Measurements from ENCODE around the gene VWA5A.

Gene VWA5A

DNA sequence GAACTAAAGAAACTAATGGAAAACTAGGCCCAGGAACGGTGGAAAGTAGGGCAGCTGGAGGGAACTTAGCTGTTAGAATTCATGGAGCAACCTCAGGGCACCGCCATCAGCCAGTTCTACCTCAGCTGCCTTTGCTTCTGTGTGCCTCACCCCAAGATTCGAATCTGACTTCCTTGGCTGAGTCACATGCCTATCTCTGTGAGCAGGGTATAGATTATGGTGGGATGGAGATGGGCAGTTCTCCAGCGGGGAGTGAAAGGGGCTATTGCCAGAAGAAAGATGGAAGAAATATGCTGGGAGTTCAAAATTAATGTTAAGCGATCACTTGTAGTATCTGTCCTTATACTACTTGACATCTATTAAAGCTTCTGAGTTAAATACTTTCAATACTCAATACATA, 18.9 kb upstream of the VWA5A start:
- no peaks in the 10 kb centered on the region for H3K4me1 ChIP-seq (ENCODE audit: insufficient read depth, low read length, severe bottlenecking)
- H3K27me3 ChIP-seq (ENCODE audit: insufficient read depth, low read length), result no peaks in the 10 kb centered on the region

DNA sequence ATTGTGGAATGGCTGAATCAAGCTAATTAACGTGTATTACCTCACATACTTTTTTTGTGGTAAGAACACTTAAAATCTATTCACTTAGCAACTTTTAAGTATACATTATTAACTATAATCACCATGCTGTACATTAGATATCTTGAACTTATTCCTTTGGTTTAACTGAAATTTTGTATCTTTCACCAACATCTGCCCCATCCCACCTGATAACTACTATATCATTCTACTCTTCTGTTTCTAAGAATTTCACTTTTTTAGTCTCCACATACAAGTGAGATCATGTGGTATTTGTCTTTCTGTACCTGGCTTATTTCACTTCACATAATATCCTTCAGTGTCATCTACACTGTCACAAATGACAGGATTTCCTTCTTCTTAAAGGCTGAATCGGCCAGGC, 17.1 kb upstream of the VWA5A start:
- TF ChIP-seq, protein P1, sequence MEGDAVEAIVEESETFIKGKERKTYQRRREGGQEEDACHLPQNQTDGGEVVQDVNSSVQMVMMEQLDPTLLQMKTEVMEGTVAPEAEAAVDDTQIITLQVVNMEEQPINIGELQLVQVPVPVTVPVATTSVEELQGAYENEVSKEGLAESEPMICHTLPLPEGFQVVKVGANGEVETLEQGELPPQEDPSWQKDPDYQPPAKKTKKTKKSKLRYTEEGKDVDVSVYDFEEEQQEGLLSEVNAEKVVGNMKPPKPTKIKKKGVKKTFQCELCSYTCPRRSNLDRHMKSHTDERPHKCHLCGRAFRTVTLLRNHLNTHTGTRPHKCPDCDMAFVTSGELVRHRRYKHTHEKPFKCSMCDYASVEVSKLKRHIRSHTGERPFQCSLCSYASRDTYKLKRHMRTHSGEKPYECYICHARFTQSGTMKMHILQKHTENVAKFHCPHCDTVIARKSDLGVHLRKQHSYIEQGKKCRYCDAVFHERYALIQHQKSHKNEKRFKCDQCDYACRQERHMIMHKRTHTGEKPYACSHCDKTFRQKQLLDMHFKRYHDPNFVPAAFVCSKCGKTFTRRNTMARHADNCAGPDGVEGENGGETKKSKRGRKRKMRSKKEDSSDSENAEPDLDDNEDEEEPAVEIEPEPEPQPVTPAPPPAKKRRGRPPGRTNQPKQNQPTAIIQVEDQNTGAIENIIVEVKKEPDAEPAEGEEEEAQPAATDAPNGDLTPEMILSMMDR (IDR thresholded peaks at IDR 0.05; ENCODE audit: low read length), result no peak
- no peak for TF ChIP-seq EZH2 (IDR thresholded peaks at IDR 0.05; ENCODE audit: borderline replicate concordance, low read length)
- Histone ChIP-seq H3K9me3 (ENCODE audit: low read length) (no peaks in the 10 kb centered on the region), H3K4me3 (ENCODE audit: low read depth, low read length, poor library complexity, severe bottlenecking) (no peak overlapping the region), H3K4me1 (ENCODE audit: insufficient read depth, low read length, severe bottlenecking) (no peaks in the 10 kb centered on the region), H3K27me3 (ENCODE audit: insufficient read depth, low read length) (no peaks in the 10 kb centered on the region), H3K9ac (ENCODE audit: low read length) (no peak overlapping the region), H3K79me2 (ENCODE audit: insufficient read depth, low read length) (no peaks in the 10 kb centered on the region), H3K4me2 (ENCODE audit: low read length) (no peak overlapping the region), H3F3A (ENCODE audit: insufficient read depth, low read length) (no peaks in the 10 kb centered on the region), H2AFZ (ENCODE audit: low read length) (no peak overlapping the region), H4K20me1 (ENCODE audit: insufficient read depth, low read length) (no peaks in the 10 kb centered on the region), H3K36me3 (ENCODE audit: insufficient read depth, low read length) (no peaks in the 10 kb centered on the region), H3K9me2 (ENCODE audit: low read depth, low read length) (no peaks in the 10 kb centered on the region), H3K27ac (ENCODE audit: low read depth, low read length, poor library complexity, severe bottlenecking) (no peak overlapping the region)

More for the DNA sequence above, 18.9 kb upstream of the VWA5A start:
- no peak overlapping the region for H3K4me2 ChIP-seq (ENCODE audit: low read length)
- no peaks in the 10 kb centered on the region for H3K9me3 ChIP-seq (ENCODE audit: low read length)
- H4K20me1 ChIP-seq (ENCODE audit: insufficient read depth, low read length), result no peaks in the 10 kb centered on the region
- H3F3A ChIP-seq (ENCODE audit: insufficient read depth, low read length), result no peaks in the 10 kb centered on the region
- H2AFZ ChIP-seq (ENCODE audit: low read length), result no peak overlapping the region
- no peak overlapping the region for H3K4me3 ChIP-seq (ENCODE audit: low read depth, low read length, poor library complexity, severe bottlenecking)
- H3K79me2 ChIP-seq (ENCODE audit: insufficient read depth, low read length), result no peaks in the 10 kb centered on the region
- no peak overlapping the region for H3K27ac ChIP-seq (ENCODE audit: low read depth, low read length, poor library complexity, severe bottlenecking)
- no peaks in the 10 kb centered on the region for H3K9me2 ChIP-seq (ENCODE audit: low read depth, low read length)
- no peak overlapping the region for H3K9ac ChIP-seq (ENCODE audit: low read length)
- no peaks in the 10 kb centered on the region for H3K36me3 ChIP-seq (ENCODE audit: insufficient read depth, low read length)
- no peak for TF ChIP-seq EZH2 (IDR thresholded peaks at IDR 0.05; ENCODE audit: borderline replicate concordance, low read length)
- TF ChIP-seq, protein P1 (IDR thresholded peaks at IDR 0.05; ENCODE audit: low read length), result no peak

DNA sequence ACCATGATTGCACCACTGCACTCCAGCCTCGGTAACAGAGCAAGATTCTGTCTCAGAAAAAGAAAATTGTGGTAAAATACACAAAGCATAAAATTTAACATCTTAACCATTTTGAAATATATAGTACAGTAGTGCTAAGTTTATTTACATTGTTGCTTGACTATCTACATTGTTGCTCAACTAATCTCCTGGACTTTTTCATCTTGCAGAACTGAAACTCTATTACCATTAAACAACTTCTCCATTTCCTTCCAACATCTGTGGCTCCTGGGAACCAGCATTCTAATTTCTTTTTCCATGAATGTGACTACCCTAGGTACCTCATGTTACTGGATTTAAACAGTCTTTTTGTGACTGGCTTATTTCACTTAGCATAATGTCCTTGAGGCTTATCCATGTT, 13.5 kb upstream of the VWA5A start:
- no peak overlapping the region for H3K4me3 ChIP-seq (ENCODE audit: low read depth, low read length, poor library complexity, severe bottlenecking)
- no peaks in the 10 kb centered on the region for H4K20me1 ChIP-seq (ENCODE audit: insufficient read depth, low read length)
- H3K27ac ChIP-seq (ENCODE audit: low read depth, low read length, poor library complexity, severe bottlenecking), result no peak overlapping the region
- H3K9ac ChIP-seq (ENCODE audit: low read length), result no peak overlapping the region
- no peaks in the 10 kb centered on the region for H3K36me3 ChIP-seq (ENCODE audit: insufficient read depth, low read length)
- no peaks in the 10 kb centered on the region for H3K9me2 ChIP-seq (ENCODE audit: low read depth, low read length)
- no peaks in the 10 kb centered on the region for H3K79me2 ChIP-seq (ENCODE audit: insufficient read depth, low read length)
- no peaks in the 10 kb centered on the region for H3F3A ChIP-seq (ENCODE audit: insufficient read depth, low read length)
- H2AFZ ChIP-seq (ENCODE audit: low read length), result no peak overlapping the region
- H3K4me1 ChIP-seq (ENCODE audit: insufficient read depth, low read length, severe bottlenecking), result no peaks in the 10 kb centered on the region
- H3K4me2 ChIP-seq (ENCODE audit: low read length), result no peak overlapping the region
- H3K9me3 ChIP-seq (ENCODE audit: low read length), result no peaks in the 10 kb centered on the region
- no peaks in the 10 kb centered on the region for H3K27me3 ChIP-seq (ENCODE audit: insufficient read depth, low read length)
- no peak for TF ChIP-seq EZH2 (IDR thresholded peaks at IDR 0.05; ENCODE audit: borderline replicate concordance, low read length)
- TF ChIP-seq, protein P1 (IDR thresholded peaks at IDR 0.05; ENCODE audit: low read length), result no peak
